ENCODE data around the gene SMARCD2.

SMARCD2 gene

DNA sequence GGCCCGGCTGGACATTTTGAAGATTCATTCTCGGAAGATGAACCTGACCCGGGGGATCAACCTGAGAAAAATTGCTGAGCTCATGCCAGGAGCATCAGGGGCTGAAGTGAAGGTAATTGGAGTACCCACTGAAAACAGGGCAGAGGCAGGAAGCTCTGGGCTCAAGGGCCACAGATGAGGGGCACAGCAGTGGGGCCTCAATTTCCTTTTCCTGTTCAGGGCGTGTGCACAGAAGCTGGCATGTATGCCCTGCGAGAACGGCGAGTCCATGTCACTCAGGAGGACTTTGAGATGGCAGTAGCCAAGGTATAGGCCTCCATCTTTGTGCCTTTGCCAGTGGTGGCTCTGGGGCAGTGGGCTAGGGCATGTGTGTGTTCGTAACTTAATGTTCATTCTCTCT, 11.0 kb downstream of the SMARCD2 start:
- TF ChIP-seq, protein P1, sequence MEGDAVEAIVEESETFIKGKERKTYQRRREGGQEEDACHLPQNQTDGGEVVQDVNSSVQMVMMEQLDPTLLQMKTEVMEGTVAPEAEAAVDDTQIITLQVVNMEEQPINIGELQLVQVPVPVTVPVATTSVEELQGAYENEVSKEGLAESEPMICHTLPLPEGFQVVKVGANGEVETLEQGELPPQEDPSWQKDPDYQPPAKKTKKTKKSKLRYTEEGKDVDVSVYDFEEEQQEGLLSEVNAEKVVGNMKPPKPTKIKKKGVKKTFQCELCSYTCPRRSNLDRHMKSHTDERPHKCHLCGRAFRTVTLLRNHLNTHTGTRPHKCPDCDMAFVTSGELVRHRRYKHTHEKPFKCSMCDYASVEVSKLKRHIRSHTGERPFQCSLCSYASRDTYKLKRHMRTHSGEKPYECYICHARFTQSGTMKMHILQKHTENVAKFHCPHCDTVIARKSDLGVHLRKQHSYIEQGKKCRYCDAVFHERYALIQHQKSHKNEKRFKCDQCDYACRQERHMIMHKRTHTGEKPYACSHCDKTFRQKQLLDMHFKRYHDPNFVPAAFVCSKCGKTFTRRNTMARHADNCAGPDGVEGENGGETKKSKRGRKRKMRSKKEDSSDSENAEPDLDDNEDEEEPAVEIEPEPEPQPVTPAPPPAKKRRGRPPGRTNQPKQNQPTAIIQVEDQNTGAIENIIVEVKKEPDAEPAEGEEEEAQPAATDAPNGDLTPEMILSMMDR (IDR thresholded peaks at IDR 0.05; ENCODE audit: borderline replicate concordance, insufficient read depth, low read depth, low read length), result no peak
- H3K4me3 ChIP-seq (ENCODE audit: low read depth, low read length), result no peak overlapping the region

DNA sequence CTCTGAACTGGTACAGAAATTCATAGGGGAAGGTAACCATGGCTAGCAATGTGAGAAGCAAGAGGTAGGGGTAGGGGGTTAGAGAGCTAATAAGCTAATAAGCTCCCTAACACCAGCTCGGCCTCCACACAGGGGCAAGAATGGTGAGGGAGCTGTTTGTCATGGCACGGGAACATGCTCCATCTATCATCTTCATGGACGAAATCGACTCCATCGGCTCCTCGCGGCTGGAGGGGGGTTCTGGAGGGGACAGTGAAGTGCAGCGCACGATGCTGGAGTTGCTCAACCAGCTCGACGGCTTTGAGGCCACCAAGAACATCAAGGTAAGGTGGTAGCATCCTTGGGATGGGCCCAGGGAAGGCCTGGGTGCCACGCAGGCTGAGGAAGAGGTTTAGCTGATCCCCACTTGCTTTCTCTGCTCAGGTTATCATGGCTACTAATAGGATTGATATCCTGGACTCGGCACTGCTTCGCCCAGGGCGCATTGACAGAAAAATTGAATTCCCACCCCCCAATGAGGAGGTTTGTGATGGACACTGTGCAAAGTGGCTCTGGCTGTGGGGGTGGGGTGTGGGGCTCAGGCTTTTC, 11.5 kb downstream of the SMARCD2 start:
- H3K4me3 ChIP-seq (ENCODE audit: low read depth, low read length), result no peak overlapping the region

DNA sequence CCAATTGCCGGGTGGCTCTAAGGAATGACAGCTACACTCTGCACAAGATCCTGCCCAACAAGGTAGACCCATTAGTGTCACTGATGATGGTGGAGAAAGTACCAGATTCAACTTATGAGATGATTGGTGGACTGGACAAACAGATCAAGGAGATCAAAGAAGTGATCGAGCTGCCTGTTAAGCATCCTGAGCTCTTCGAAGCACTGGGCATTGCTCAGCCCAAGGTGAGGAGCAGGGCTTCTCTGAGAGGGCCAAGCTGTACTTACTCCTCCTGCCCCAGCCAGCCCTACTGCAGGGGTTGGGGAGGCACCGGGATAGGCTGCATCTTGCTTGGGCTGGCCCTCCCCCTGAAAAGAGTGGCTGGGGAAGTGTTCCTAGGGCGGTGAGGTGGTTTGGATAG, 12.2 kb downstream of the SMARCD2 start:
- TF ChIP-seq, protein P1 (IDR thresholded peaks at IDR 0.05; ENCODE audit: borderline replicate concordance, insufficient read depth, low read depth, low read length), result no peak
- H3K4me3 ChIP-seq (ENCODE audit: low read depth, low read length), result no peak overlapping the region

More for the DNA sequence above, 11.5 kb downstream of the SMARCD2 start:
- TF ChIP-seq, protein P1 (IDR thresholded peaks at IDR 0.05; ENCODE audit: borderline replicate concordance, insufficient read depth, low read depth, low read length), result no peak

DNA sequence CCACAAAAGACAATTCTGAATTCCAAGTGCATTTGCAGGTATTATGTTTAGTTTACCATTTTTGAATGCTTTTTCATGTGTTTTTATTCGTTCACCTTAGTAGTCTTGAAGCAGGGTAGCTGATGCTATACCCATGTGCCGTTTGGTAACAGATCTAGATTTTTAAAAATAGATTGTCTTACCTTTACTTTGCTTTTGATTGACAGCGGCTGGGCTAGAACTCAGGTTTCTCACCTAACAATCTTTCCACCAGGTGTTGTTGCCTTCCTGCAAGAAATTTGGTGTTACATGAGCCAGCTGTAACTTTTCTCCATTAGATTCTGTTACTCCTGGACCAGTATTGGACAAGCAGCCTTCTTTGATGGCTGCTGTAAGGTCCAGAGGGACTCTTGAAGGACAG, 13.5 kb downstream of the SMARCD2 start:
- TF ChIP-seq, protein P1 (IDR thresholded peaks at IDR 0.05; ENCODE audit: borderline replicate concordance, insufficient read depth, low read depth, low read length), result no peak
- no peak overlapping the region for H3K4me3 ChIP-seq (ENCODE audit: low read depth, low read length)

DNA sequence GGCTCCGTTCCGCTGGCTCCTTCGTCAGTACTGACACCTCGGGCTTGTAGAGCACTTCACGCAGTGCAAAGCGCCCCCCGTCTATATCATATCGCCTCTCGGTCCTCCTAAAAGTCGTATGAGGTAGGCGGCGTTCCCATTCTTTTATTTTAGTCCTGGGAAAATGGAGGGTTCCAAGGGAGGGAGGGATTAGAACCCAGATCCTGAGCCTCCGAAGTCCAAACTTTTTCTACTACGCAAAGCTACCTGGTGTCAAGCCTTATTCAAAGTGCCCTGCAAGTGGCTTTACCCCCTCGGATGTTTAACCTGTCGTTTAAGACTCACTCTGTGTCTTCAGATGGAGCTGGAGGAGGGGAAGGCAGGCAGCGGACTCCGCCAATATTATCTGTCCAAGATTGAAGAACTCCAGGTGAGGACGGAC, 14.7 kb downstream of the SMARCD2 start:
- TF ChIP-seq, protein P1 (IDR thresholded peaks at IDR 0.05; ENCODE audit: borderline replicate concordance, insufficient read depth, low read depth, low read length), result no peak
- H3K4me3 ChIP-seq (ENCODE audit: low read depth, low read length), result peak overlapping the region; percentile 70

DNA sequence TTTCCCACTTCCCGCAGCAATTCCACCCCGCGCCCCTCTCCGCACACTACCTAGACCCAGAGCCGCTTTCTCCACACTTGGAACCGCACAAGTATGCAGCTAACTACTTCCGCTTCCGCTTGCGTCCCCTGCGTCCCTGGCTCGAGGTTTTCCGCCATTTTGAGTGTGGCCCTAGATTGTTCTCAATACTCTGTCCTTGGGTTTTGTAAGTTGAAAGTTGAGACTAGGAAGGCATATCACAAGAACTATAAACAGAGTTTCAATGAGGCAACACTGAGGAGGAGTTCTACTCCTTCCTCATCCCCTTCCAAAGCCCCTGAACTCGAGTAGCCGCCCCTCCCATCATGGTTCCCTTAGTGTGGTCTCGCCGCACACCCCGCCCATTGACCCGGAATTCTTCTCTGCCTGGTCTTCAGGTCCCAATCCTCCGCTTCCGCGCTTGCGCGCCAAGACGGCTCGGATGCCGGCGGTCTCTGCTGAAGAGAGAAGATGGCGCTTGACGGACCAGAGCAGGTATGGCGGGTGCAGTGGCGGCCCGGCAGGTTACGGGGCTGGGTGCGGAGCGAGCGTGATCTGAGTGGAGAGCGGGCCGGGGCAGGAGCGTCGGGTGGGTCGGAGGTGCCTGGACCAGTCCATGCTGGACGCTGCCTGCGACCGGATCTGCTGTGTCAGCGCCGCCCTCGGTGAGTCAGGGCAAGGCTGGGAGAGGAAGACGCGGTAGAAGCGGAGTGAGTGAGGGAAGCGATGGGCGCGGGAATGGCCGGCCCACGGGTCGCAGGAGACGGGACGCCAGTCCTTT, 15.3 kb downstream of the SMARCD2 start, which contains the start of the genes FTSJ3 and PSMC5:
Gene FTSJ3, minus strand, starts transcription at position 662 of the 799 bp plus-strand sequence. CDS start 761 bp downstream, outside the sequence.
Gene PSMC5, plus strand, starts transcription at position 430 of the 799 bp plus-strand sequence. Its CDS starts 60 bp downstream, at position 490.
- peak within 1 kb of the TSS; percentile 70 for H3K4me3 ChIP-seq (ENCODE audit: low read depth, low read length)
- TF ChIP-seq, protein P1 (IDR thresholded peaks at IDR 0.05; ENCODE audit: borderline replicate concordance, insufficient read depth, low read depth, low read length), result peak; percentile 84
